HG03469 (cell line): Measurements from ENCODE around the gene OR52K1.
"Not testable (repeated sequence)": the region's sequence is repeated elsewhere in the genome, so short reads cannot be mapped to it uniquely, and the experiment has no call there.

ENCODE experiments used
- ATAC-seq: cut with Tn5 transposase; IDR thresholded peaks from one replicate; pipeline ENCODE4 v1.9.1; 2021; ENCODE audit warnings: mild to moderate bottlenecking, moderate library complexity, moderate number of reproducible peaks; ENCODE audit not compliant: unreplicated experiment

Gene OR52K1

DNA sequence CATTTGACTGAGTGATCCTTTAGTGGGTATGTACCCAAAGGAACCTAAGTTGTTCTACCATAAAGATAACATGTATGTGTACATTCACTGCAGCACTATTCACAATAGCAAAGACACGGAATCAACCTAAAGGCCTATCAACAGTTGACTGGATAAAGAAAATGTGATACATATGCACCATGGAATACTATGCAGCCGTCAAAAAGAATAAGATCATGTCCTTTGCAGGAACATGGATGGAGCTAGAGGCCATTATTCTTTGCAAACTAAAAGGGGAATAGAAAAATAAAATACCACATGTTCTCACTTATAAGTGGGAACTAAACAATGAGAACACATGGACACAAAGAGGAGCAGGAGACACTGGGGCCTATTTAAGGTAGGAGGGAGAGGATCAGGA is 9.0 kb downstream of the OR52K1 start:
- not testable (repeated sequence) for ATAC-seq

DNA sequence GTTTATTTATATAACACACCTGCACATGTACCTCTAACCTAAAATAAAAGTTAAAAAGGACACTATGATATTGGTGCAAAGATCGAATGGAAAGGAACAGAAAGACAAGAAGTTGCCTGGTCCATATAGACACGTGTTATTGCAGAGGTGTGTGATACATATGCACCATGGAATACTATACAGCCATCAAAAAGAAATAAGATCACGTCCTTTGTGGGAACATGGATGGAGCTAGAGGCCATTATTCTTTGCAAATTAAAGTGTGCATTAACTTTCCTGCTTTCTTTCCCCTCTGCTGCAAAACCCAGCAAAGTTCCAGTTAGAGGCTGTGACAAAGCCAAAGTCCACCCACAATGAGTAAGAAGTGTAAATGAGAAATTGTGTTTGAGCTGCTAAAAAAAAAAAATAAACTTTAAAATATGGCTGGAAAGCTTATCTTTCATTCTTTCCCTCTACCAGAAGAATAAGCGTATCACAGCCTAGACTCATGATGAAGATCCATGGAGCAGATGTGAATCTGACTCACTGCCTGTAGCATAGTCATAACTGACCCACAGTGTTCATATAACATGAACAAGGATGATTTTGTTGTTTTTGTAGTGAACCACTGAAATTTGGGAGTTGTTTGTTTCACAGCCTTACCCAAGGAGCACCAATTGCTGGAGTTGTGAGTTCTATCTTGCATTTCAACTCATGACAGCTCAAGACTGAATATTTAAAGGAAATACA is 9.6 kb downstream of the OR52K1 start:
- ATAC-seq = no peak

GRCh38 chr11:4493480-4493818 is 11.0 kb downstream of the OR52K1 start:
- ATAC-seq = no peak

DNA sequence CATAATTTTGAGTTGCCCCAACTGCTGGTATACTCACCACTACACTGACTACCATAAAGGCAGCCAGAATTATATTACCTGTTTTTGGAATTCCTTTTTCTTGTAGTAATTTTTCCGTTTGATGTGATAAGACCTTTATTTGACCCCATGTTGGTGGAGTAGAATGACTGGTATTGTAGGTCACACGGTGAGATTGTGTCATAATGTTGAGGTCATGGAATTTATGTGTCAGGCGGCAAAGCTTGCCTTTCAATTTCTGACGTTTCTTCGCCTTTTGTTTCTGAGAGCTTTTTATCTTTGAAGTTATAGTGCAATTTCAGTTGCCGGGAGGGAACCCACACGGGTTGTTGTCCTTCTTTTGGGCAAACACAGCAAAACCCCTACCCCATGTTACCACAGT is 13.0 kb downstream of the OR52K1 start:
- no peak for ATAC-seq

DNA sequence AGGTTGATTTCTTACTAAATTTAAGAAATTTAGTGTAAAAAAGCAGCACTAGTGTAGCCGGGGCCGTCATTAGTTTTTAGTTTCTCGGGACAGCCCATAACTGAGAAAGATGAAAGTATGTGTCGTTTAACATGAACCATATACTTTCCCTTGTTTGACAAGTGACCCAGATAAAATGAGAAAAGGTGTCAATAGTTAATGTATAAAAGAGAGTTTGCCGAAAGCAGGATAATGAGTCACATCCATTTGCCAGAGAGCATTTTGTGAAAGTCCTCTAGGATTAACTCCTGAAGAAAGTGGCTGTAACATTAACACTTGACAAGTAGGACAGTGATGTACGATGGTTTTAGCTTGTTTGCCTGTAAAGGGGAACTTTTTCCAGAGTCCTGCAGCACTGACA is 13.5 kb downstream of the OR52K1 start:
- ATAC-seq = no peak

DNA sequence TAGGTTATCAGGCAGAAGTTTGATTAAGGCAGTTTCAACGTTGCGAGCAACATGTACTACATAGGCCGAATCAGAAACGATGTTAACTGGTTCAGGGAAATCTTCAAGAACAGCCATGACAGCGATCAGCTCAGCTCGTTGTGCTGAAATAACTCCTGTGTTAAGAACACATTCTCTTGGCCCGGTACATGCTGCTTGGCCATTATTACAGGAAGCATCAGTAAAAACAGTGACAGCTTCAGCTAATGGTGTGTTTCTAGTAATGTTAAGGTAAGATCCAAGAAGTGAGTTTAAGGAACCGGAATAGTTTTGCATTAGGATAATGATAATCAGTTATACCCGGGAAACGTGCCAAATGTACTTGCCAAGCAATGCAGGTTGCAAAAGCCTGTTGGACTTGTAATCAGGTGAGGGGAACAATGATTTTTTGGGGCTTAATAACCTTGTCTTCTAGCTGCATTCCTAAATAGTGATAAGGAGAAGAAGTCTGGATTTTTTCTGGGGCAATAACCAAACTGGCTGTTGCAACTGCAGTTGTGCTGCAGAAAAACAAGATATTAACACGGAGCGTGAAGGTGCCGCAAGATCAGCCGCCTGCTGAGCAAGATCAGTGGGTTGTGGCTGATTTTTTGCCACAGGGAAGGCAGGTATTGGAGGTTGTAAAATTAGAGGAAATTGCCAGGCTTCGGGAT is 14.3 kb downstream of the OR52K1 start:
- no peak for ATAC-seq

DNA sequence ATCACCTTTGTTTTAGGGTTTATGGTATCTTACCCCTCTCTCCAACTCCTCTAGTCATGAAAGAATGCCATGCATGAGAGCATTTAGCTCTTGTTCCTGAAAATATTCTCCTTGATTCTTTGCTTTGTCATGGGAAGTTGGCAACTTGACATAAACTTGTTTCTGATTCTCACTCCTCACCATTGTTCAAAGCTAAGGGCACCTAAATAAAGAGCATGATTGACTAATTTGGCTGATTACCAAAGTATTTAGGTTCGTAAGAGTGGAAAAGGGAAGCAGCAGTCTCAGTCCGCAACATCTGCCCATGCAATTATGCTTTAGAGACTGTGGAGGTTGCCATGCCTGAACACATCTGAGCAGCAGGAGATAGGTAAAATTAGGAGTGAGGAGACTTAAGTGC is 26.4 kb downstream of the OR52K1 start:
- ATAC-seq = no peak

DNA sequence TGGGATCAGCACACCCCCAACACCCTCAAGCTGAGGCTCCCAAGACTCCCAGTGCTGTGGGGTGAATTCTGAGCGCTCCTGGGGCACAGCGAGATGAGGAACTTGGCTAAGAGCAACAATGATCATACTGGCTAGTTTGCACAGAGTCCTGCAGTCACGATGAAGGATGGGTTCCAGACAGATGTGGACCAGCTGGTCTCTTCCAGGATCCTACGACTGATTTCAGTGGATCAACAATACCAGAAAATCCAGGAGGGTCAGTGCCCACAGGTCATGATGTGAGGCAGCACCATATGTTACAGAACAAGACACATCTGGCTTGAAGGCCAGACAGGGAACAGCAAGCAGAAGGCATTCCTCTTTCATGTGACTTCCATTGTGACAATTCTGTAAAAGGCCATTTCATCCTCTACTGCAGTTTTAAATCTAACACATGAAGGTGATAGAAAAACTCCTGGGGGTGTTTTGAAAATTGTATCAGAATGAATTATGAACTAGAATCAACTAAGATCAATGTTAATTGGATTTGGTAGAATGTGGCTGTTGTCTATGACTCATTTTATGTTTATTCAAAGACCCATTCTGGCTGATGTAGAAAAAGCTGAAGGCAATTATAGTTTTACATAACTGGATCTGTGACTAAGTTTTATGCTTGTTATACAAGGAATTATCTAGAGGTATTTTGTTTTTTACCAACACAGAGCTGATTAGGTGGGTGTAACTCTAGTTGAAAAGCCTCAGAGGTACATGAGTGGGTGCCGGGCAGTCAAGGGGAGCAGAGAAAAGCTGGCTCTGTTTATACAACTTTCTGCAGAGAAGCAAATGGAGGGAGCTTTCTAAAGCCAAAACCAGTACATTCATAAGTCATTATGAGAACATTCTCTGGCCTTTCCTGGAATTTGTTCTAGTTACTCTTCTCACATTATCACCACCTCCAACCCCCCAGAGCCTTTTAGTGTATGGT is 29.1 kb downstream of the OR52K1 start:
- ATAC-seq = no peak

DNA sequence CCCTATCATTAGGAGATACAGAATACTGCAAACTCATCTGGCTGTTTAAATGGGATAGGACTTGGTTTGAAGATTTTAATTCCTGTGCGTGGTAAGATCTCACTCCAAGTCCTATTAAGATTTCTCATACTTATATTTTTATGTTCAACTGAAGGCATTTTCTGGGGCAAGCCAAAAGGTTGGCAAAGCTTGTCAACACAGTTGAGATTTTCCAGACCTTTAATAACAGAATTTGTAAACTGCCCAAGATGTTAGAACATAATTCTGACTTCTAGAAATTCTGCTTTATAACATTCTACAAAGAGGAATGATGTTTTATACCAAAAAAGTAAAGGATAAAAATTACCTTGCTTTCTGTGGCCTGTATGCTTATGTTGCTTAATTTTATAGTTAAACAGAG is 31.8 kb downstream of the OR52K1 start:
- ATAC-seq = no peak

- ATAC-seq = no peak
Measured at GRCh38 chr11:4522339-4522738, 39.9 kb downstream of the OR52K1 start.

- ATAC-seq = no peak
Measured at GRCh38 chr11:4522752-4523151, 40.3 kb downstream of the OR52K1 start.

DNA sequence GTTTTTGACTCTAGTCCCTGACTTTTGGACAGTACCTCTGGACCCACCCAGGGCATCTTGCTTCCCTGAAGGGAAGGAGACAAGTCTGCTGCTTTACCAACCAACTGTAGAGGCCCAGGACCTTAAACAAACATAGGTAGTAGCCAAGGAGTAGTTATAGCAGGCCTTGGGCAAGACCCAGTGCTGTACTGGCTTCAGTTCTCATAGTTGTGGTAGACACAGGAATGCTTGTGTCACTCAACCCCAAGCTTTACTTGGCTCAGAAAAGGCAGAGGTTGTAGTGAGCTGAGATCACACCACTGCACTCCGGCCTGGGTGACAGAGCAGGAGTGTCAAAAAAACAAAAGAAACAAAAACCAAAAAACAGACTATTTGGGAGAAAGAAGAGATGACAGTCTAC is 41.2 kb downstream of the OR52K1 start:
- no peak for ATAC-seq

GRCh38 chr11:4527926-4528325 is 45.5 kb downstream of the OR52K1 start:
- ATAC-seq = no peak

GRCh38 chr11:4531686-4532085 is 49.2 kb downstream of the OR52K1 start:
- not testable (repeated sequence) for ATAC-seq

- no peak for ATAC-seq
Measured at GRCh38 chr11:4539603-4540219, 57.3 kb downstream of the OR52K1 start.

DNA sequence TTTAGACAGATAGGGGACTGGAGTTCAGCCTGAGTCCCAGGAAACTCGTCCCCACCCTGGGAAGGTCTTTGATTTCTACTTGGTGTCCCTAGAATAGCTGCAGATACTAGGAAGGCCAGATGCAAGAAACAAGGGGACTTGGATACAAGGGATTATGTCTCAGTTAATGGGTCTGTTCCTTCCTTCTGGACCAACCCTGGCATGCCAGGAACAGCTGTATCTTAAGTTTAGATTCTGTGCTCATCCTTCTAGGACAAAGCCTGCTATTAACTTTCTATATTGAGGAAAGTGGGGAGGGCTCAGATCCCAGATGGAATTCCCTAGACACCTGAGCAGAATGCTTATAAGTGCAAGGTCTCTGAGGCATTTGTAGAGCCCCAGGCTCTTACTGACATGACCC is 58.6 kb downstream of the OR52K1 start:
- no peak for ATAC-seq
